GM10847 (cell line): Measurements from ENCODE around the gene PEAK3.

Source experiments
- POLR2A ChIP-seq: IDR thresholded peaks from 2 replicates; pipeline ENCODE4 v1.6.1; 2011; ENCODE audit not compliant: insufficient read length; ENCODE audit errors: extremely low read depth

PEAK3 gene

DNA sequence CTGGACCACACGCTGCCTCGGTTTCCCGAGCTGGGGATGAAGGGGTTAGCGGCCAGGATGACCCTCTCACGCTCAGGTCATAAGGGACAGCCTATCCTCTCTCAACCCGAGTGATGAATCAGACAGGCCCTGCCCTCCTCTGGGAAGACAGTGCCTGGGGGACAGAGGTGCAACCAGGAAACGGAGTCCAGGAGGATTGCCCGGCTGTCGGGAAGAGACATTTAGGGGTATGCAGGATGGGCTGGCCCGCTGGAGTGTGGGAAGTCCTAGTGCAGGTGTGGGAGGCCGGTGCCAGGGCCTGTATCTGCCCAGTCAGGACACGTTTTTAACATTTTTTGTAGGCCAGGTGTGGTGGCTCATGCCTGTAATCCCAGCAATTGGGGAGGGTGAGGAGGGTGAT, 38.1 kb upstream of the PEAK3 start:
- TF ChIP-seq POLR2A, result no peak

DNA sequence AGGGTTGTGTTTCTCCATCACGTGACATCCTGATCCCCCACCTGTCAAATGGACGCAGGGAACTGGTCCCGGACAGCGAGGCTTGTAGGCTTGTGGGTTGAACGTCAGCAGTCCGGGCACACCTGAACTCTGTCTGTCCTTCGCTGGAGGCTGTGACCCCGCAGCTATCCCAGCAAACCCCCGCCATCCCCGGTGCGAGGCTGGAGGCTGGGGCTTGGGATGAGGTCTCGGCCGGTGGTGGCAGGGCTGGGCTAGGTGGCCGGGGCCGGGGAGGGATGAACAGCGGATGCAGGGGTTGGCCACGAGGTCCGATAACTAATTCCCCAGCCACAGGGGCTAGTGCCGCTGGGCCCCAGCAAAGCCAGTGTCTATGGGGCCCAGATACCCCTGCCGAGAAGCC, 37.6 kb upstream of the PEAK3 start:
- no peak for TF ChIP-seq POLR2A

GRCh38 chr19:2318923-2319322, 36.9 kb upstream of the PEAK3 start:
- TF ChIP-seq POLR2A, result no peak

GRCh38 chr19:2317756-2318155, 35.8 kb upstream of the PEAK3 start:
- TF ChIP-seq POLR2A, result no peak

DNA sequence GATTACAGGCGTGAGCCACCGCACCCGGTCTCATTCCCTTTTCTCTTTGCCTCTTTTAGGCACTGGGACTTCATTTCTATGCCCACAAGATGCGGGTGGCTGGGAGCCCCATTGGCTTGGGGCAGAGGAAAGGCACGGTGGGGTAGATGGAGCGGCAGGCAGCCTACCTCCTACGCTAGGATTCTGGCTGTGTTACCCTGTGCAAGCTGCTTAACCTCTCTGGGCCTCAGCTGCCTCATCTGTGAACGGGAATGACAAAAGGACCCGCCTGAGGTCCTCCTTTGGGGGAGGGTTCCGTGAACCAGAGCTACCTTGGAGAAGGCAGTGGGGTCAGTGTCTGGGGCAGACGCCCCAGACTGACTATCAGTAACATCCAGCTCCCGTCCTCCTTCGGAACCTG, 35.3 kb upstream of the PEAK3 start:
- no peak for TF ChIP-seq POLR2A

DNA sequence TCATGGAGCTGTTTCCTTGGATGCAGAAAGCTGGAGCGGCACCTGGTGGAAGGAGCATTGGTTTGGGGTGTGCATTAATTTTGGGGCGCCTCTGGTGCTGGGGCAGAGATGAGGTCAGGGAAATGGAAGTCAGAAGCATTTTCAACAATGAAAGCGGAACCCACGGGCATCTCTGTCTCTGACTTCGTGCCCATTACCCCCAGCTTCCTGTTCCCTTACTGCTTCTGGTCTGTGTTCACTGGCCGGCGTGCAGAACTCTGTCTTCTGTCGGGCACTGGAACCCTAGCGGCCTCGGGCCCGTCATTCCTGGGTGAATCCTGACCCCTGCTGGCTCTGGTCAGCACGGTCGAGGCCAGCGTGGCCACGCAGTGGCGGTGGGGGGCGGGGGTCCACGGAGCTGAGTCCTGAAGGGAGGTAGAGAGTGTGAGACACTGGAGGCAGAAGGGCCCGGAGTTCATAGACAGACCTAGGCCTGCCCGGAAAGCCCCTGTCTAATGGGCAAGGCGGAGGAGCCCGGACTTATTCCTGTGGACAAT, 33.9 kb upstream of the PEAK3 start:
- TF ChIP-seq POLR2A, result no peak

- no peak for TF ChIP-seq POLR2A
These were observed 33.3 kb upstream of the PEAK3 start for GRCh38 chr19:2315121-2315817.

- no peak for TF ChIP-seq POLR2A
These were observed 31.0 kb upstream of the PEAK3 start for GRCh38 chr19:2312820-2313501.

DNA sequence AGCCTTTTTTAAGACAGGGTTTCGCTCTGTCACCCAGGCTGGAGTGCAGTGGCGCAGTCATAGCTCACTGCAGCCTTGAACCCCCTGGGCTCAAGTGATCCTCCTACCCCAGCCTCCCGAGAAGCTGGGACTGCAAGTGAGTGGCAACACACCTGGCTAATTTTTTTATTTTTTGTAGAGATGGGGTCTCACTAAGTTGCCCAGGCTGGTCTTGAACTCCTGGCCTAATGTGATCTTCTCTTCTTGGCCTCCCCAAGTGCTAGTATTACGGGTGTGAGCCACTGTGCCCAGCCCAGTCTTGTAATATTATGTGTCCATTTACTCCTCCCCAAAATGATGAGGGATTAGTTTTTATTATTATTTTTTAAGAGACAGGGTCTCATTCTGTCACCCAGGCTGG, 29.1 kb upstream of the PEAK3 start:
- TF ChIP-seq POLR2A, result no peak

DNA sequence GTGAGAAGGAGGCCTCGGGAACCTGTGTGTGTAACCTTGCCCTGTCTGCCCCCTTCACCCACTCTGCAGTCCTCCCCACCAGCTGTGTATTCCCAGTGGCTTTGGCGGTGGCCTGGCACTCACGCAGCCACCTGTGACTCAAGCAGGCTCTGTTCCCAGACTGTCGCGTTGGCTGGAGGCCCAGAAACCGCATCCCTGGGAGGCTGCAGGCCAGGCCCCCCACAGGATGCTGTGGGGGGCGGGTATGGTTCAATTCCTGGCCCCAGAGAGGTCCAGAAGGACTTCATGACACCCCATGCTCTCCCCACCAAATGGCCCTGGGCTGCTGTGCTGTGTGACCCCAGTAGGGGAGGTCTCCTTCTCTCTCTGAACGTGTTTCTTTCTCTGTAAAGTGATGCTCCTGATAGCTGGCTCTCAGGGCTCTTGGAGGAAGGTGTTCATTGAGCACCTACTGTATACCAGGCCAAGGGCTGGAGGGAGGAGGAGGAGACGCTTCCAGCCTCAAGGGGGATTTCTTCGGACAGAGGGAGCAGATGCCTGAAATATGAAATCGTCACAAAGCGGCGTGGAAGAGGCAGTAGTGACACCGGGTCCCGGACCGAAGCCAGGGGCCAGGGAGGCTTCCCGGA, 27.9 kb upstream of the PEAK3 start:
- no peak for TF ChIP-seq POLR2A

DNA sequence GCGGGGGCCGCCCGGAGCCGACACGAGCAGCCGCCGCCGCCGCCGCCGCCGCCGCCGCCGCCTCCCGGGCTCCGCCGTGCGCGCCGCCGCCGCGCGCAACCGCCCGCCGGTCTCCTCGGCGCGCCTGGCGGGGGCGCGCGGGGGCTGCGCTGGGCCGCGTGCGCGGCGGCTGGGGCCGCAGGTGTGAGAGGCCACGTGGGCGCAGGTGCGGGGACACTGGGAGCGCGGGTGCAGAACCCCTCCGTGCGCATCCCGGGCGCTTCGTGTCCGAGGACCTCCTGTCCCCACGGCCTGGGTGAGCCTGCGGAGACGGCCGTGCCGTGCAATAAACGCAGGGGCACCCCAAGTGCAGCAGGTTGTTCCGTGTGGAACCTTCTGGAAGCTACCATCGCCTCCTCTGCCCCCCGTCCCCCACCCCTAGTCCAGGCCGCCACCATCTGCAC, 26.2 kb upstream of the PEAK3 start, which contains the start of gene LINGO3:
LINGO3 (minus strand) TSS at position 41 of the 443 bp plus-strand sequence. CDS start 16,378 bp downstream, outside the sequence.
- TF ChIP-seq POLR2A, result no peak

DNA sequence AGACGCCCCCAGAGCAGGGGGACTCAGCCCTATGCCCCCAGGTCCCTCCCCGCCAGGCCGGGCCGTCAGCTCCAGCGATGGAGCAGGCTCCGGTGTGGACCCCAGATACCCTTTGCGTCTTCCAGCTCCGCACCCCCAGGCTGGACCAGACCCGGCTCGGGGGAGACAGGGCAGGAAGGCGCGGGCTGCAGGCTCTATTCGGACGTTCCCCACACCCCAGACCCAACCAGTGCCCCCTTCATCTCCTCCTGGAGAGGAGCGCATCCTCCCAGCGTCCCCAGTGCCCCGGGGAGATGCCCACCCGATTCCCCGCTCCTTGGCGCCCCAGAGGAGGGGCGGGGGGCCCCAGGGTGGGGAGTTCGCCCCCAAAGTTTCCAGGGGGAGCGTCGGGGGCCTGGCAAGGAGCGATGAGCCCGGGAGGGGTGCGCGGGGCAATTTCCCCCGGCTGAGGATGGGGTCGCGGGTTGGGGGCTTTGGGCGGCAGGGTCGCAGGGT, 25.6 kb upstream of the PEAK3 start:
- TF ChIP-seq POLR2A, result no peak

- TF ChIP-seq POLR2A, result no peak
These were observed 25.0 kb upstream of the PEAK3 start for GRCh38 chr19:2306971-2307370.

DNA sequence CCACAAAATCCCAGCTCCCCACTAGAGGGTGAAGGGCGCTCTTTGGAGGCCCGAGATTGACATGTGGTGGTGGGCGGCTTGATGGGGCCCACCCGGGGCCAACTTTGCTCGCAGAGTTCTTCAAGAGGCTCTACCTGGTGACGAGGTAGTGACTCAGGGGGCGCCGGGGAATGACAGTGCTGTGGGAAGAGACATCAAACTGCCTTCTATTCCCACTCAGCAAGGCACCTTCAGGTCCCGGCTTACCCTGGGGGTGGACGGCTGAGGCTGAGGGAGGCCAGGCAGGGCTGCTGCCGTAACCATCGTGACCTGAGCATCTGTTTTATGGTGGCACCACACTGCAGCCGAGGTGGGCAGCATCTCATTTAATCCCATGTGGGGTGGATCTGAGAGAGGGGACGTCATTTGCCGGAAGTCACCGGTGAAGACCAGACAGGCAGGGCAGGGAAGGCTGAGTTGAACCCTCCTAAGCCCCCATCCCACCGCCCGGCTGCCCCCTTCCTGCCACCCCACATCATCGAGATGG, 24.4 kb upstream of the PEAK3 start:
- TF ChIP-seq POLR2A, result no peak

DNA sequence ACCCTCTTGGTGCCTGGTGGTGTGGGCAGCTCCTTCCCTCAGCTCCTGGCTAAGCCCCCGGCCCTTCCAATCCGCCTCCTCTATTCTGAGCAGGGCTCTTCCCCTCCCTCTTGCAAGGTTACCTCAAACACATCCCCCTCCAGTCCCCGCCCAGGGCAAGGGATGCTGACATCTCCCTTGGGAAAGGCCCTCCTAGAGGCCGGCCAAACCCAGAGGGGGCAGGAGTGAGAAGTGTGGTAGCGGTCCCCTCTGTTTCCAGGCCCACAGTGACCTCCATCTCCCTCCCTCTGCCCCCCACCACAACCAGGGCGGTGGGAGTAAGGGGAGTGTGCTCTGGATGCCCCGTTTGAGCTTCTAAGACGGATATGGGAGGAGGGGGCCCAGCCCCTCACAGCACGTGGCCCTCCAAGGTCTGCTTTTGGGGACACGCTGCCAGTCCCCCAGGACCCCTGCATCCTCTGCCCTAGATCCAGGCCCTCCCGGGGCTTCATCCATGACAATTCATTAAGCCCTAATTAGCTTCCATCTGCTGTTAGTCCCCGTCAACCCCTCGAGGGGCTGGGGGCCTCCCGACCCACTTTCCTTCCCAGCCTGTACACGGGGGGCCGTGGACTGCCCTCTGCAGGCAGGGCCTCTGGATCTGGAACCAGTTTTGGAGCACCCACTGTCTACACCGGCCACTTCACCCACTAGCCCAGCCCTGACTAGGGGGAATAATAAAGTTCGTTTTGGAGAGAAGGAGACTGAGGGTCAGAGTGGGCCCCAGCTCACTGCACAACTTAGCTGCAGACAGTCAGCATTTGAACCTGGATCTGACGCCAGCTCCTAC, 23.7 kb upstream of the PEAK3 start:
- no peak for TF ChIP-seq POLR2A
